ENCODE measurements around the gene PNMA8A. TPM values are rescaled to one million over a fixed set of nuclear protein-coding genes. Genes with fewer than 3 reads are reported as not detected.
A peak's percentile ranks its signal among the peaks of the same experiment; 100 is the strongest.

The PNMA8A gene
- total and polyA plus RNA-seq, 4 donors = 0.37 to 13.1 (median 5.4) TPM

GRCh38 chr19:46471811-46472543 is 614 bp upstream of the PNMA8A start:
- Histone ChIP-seq H3K36me3 (ENCODE audit: control insufficient read depth in 4 of 4, insufficient read depth in 4 of 4, low read length in 4 of 4) (no peaks in the 10 kb centered on the region), H3K9me3 (ENCODE audit: control insufficient read depth in 4 of 4, insufficient read depth in 3 of 4, low read length in 3 of 4) (no peaks in the 10 kb centered on the region), H3K9ac (ENCODE audit: insufficient read depth in 1 of 2, low read length in 2 of 2) (peak overlapping the region in 1 of 2 donors; percentile 65), H3K27me3 (ENCODE audit: control insufficient read depth in 3 of 3, insufficient read depth in 3 of 3, low read length in 2 of 3) (peaks cover 0 to 2% (median 0%) of the 10 kb centered on the region in 3 donors), H3K27ac (ENCODE audit: low read depth in 1 of 2, low read length in 1 of 2) (peak overlapping the region in 1 of 2 donors; percentile 40), H3K4me1 (ENCODE audit: control insufficient read depth in 5 of 5, insufficient read depth in 5 of 5, low read length in 5 of 5) (peaks cover 0 to 43% (median 12%) of the 10 kb centered on the region in 5 donors), H3K4me3 (no peak overlapping the region)
- ATAC-seq (ENCODE audit: insufficient read depth, low FRiP score) (no peak), DNase-seq (no peak)
- TF ChIP-seq CTCF (IDR thresholded peaks at IDR 0.05; ENCODE audit: control extremely low read depth, extremely low read depth) = no peak
- 59 to 69% methylated on average over 11 of the region's 11 CpGs for WGBS, 2 donors

GRCh38 chr19:46470376-46470775 is 987 bp downstream of the PNMA8A start:
- ATAC-seq (ENCODE audit: insufficient read depth, low FRiP score) (no peak), DNase-seq (no peak)
- Histone ChIP-seq H3K27ac (ENCODE audit: low read depth in 1 of 2, low read length in 1 of 2) (no peak overlapping the region), H3K9ac (ENCODE audit: insufficient read depth in 1 of 2, low read length in 2 of 2) (no peak overlapping the region), H3K4me3 (no peak overlapping the region), H3K4me1 (ENCODE audit: control insufficient read depth in 5 of 5, insufficient read depth in 5 of 5, low read length in 5 of 5) (peaks cover 0 to 48% (median 12%) of the 10 kb centered on the region in 5 donors), H3K9me3 (ENCODE audit: control insufficient read depth in 4 of 4, insufficient read depth in 3 of 4, low read length in 3 of 4) (no peaks in the 10 kb centered on the region), H3K27me3 (ENCODE audit: control insufficient read depth in 3 of 3, insufficient read depth in 3 of 3, low read length in 2 of 3) (peaks cover 0 to 2% (median 0%) of the 10 kb centered on the region in 3 donors), H3K36me3 (ENCODE audit: control insufficient read depth in 4 of 4, insufficient read depth in 4 of 4, low read length in 4 of 4) (no peaks in the 10 kb centered on the region)
- 87 to 93% methylated on average over 10 of the region's 10 CpGs for WGBS, 2 donors
- TF ChIP-seq CTCF (IDR thresholded peaks at IDR 0.05; ENCODE audit: control extremely low read depth, extremely low read depth) = no peak

GRCh38 chr19:46469541-46470185 is 1.7 kb downstream of the PNMA8A start:
- no peak for TF ChIP-seq CTCF (IDR thresholded peaks at IDR 0.05; ENCODE audit: control extremely low read depth, extremely low read depth)
- H3K36me3 ChIP-seq (ENCODE audit: control insufficient read depth in 4 of 4, insufficient read depth in 4 of 4, low read length in 4 of 4) = no peaks in the 10 kb centered on the region
- 95 to 97% methylated on average over 18 of the region's 18 CpGs for WGBS, 2 donors
- no peak for ATAC-seq (ENCODE audit: insufficient read depth, low FRiP score)
- no peak overlapping the region for H3K27ac ChIP-seq (ENCODE audit: low read depth in 1 of 2, low read length in 1 of 2)
- H3K27me3 ChIP-seq (ENCODE audit: control insufficient read depth in 3 of 3, insufficient read depth in 3 of 3, low read length in 2 of 3) = peaks cover 0 to 2% (median 0%) of the 10 kb centered on the region in 3 donors
- no peaks in the 10 kb centered on the region for H3K9me3 ChIP-seq (ENCODE audit: control insufficient read depth in 4 of 4, insufficient read depth in 3 of 4, low read length in 3 of 4)
- peaks cover 0 to 48% (median 12%) of the 10 kb centered on the region in 5 donors for H3K4me1 ChIP-seq (ENCODE audit: control insufficient read depth in 5 of 5, insufficient read depth in 5 of 5, low read length in 5 of 5)
- DNase-seq = no peak
- no peak overlapping the region for H3K4me3 ChIP-seq
- no peak overlapping the region for H3K9ac ChIP-seq (ENCODE audit: insufficient read depth in 1 of 2, low read length in 2 of 2)

Data from lung (tissue), 12 donors.